Activated naive CD4-positive, alpha-beta T cell treated with anti-CD3 and anti-CD28 coated beads, Interleukin-2, amount 10 ng/mL, durations not matched to agents 7 days and 5 days (primary cell): ENCODE data around the gene ARNT2.

Experiments
- CTCF ChIA-PET: fragments of 350-600 bp; sonication (Branson Sonifier 250); formaldehyde crosslinking; loops from one replicate; lab custom pipeline; 2021; ENCODE audit warnings: antibody characterized with exemption; lab: Charles Lee
- DNase-seq: peaks from one replicate; pipeline ENCODE4 v3.0.0-alpha.2; 2020
- H3K27ac Mint-ChIP-seq: one replicate; pipeline ENCODE4 v1.8.0; 2021; ENCODE audit warnings: mild to moderate bottlenecking, moderate library complexity, mixed read lengths
- H3K27me3 Mint-ChIP-seq: one replicate; pipeline ENCODE4 v1.8.0; 2021; ENCODE audit warnings: mild to moderate bottlenecking, mixed read lengths
- H3K36me3 Mint-ChIP-seq: one replicate; pipeline ENCODE4 v1.8.0; 2021; ENCODE audit warnings: mixed read lengths
- H3K4me1 Mint-ChIP-seq: one replicate; pipeline ENCODE4 v1.8.0; 2021; ENCODE audit warnings: mixed read lengths
- H3K4me3 Mint-ChIP-seq: one replicate; pipeline ENCODE4 v1.8.0; 2021; ENCODE audit warnings: mild to moderate bottlenecking, moderate library complexity, mixed read lengths
- H3K9me3 Mint-ChIP-seq: one replicate; pipeline ENCODE4 v1.8.0; 2021; ENCODE audit warnings: mixed read lengths

Gene ARNT2

DNA sequence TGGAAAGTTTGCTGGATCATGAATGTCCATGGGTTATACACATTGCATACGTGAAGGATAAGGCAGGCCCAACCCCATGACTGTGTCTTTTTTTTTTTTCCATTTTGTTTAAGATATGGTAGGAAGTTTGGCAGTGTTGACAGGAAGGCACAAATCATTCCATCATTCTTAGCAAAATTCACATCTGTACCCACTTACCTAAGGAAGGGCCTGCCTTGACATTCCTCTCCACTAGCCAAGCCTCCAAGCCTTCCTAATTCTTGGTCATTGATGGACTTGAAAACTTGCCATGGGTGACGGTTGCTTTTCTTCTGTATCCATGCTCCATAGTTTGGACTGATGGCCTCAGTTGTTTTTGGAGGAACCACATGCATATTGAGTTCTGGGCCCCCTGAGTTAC is 54.4 kb downstream of the ARNT2 start:
- Mint-ChIP-seq H3K36me3 (no peaks in the 10 kb centered on the region), H3K9me3 (no peaks in the 10 kb centered on the region), H3K4me3 (no peak overlapping the region), H3K27me3 (peaks cover 23% of the 10 kb centered on the region), H3K27ac (no peak overlapping the region), H3K4me1 (no peaks in the 10 kb centered on the region)
- CTCF ChIA-PET = interaction anchor here (6.1 kb wide), 1 partner anchor 319 kb away, joined by 91 read pairs; the partner anchor contains the start of gene CEMIP
- DNase-seq = no peak

- no peaks in the 10 kb centered on the region for H3K9me3 Mint-ChIP-seq
- peaks cover 18% of the 10 kb centered on the region for H3K27me3 Mint-ChIP-seq
- H3K4me1 Mint-ChIP-seq = no peaks in the 10 kb centered on the region
- H3K36me3 Mint-ChIP-seq = no peaks in the 10 kb centered on the region
- no peak for DNase-seq
- CTCF ChIA-PET = interaction anchor here (1.1 to 1.2 kb wide), 2 partner anchors 317 to 320 kb away, joined by 3 to 4 read pairs; partner anchors contain the start of gene CEMIP
- no peak overlapping the region for H3K4me3 Mint-ChIP-seq
- H3K27ac Mint-ChIP-seq = no peak overlapping the region
Measured at GRCh38 chr15:80459380-80459779, 55.2 kb downstream of the ARNT2 start.

- H3K4me3 Mint-ChIP-seq = no peak overlapping the region
- H3K9me3 Mint-ChIP-seq = no peaks in the 10 kb centered on the region
- DNase-seq = no peak
- H3K27ac Mint-ChIP-seq = no peak overlapping the region
- H3K27me3 Mint-ChIP-seq = peaks cover 18% of the 10 kb centered on the region
- no peaks in the 10 kb centered on the region for H3K36me3 Mint-ChIP-seq
- no peaks in the 10 kb centered on the region for H3K4me1 Mint-ChIP-seq
- CTCF ChIA-PET = interaction anchor here (1.1 to 1.2 kb wide), 2 partner anchors 316 to 320 kb away, joined by 3 to 4 read pairs; partner anchors contain the start of gene CEMIP
Measured at GRCh38 chr15:80459818-80460217, 55.6 kb downstream of the ARNT2 start.

DNA sequence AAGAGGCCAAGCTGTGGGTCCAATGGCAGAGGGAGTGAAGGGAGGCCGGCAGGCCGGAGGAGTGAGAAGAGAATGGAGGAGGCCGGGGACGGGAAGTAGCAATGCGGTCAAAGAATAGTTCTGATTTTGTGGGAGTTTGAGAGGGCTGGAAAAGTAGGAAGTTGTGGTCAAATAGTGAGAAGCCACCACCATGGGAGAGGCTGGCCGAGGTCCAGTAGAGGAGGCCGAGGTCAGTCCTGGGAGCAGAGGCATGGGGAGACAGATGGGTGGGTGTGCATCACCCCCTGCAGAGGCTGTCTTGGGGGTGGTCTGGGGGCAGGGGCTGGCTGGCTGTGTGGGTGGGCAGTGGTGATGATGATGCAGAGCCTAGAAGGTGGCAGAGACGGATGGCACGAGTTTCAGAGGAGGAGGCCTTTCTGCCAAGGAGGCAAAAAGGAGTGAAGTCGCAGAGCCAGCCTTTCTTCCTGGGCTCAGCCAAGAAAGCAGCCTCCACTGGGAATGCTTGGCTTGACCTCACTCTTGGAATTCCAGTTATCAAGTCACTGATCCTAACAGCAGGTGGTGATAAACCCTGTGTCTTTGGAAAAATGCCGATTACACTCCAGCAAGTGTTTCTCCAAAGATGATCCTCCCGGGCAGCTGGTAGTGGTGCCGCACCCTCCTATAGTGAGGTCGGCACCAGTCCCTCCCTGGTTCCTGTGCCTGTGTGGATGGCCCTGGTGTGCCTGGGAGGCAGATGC is 57.3 kb downstream of the ARNT2 start:
- Mint-ChIP-seq H3K27me3 (peaks cover 15% of the 10 kb centered on the region), H3K9me3 (no peaks in the 10 kb centered on the region), H3K36me3 (no peaks in the 10 kb centered on the region), H3K4me3 (no peak overlapping the region), H3K4me1 (no peaks in the 10 kb centered on the region), H3K27ac (no peak overlapping the region)
- DNase-seq = no peak
- CTCF ChIA-PET = no interaction called here

- Mint-ChIP-seq H3K27ac (no peak overlapping the region), H3K36me3 (no peaks in the 10 kb centered on the region), H3K4me1 (no peaks in the 10 kb centered on the region), H3K27me3 (peaks cover 17% of the 10 kb centered on the region), H3K4me3 (no peak overlapping the region), H3K9me3 (no peaks in the 10 kb centered on the region)
- DNase-seq = no peak
- CTCF ChIA-PET = no interaction called here
Measured at GRCh38 chr15:80462111-80462510, 57.9 kb downstream of the ARNT2 start.

GRCh38 chr15:80462836-80463512 is 58.8 kb downstream of the ARNT2 start:
- Mint-ChIP-seq H3K4me3 (no peak overlapping the region), H3K27me3 (peaks cover 22% of the 10 kb centered on the region), H3K27ac (no peak overlapping the region), H3K9me3 (no peaks in the 10 kb centered on the region), H3K4me1 (no peaks in the 10 kb centered on the region), H3K36me3 (no peaks in the 10 kb centered on the region)
- DNase-seq = no peak
- CTCF ChIA-PET = no interaction called here

- H3K4me3 Mint-ChIP-seq = no peak overlapping the region
- CTCF ChIA-PET = no interaction called here
- H3K27ac Mint-ChIP-seq = no peak overlapping the region
- H3K36me3 Mint-ChIP-seq = no peaks in the 10 kb centered on the region
- H3K9me3 Mint-ChIP-seq = no peaks in the 10 kb centered on the region
- H3K4me1 Mint-ChIP-seq = no peaks in the 10 kb centered on the region
- no peak for DNase-seq
- H3K27me3 Mint-ChIP-seq = peaks cover 27% of the 10 kb centered on the region
Measured at GRCh38 chr15:80464951-80465625, 60.9 kb downstream of the ARNT2 start.

GRCh38 chr15:80465626-80466005 is 61.4 kb downstream of the ARNT2 start:
- H3K4me1 Mint-ChIP-seq = no peaks in the 10 kb centered on the region
- H3K27me3 Mint-ChIP-seq = peaks cover 26% of the 10 kb centered on the region
- H3K36me3 Mint-ChIP-seq = no peaks in the 10 kb centered on the region
- H3K9me3 Mint-ChIP-seq = no peaks in the 10 kb centered on the region
- DNase-seq = no peak
- H3K27ac Mint-ChIP-seq = no peak overlapping the region
- no peak overlapping the region for H3K4me3 Mint-ChIP-seq
- CTCF ChIA-PET = no interaction called here

DNA sequence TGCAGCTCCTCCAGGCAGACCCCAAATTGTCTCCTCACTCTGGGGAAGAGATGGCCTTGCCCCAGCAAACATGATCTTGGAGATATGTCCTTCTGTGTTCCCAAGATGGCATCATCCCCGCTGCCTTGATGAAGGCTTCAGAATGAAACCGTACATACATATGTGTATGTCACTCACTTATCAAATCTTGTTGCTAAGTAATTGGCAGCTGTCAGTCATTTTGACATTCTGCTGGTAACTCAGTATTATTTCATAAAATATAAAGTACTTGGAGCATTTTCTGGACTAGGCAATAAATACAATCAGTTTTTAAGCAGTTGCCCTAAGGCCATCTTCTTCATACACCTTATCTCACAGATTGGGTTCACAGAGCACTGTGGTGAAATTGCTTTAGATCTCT is 62.4 kb downstream of the ARNT2 start:
- H3K27me3 Mint-ChIP-seq = peaks cover 25% of the 10 kb centered on the region
- H3K4me1 Mint-ChIP-seq = no peaks in the 10 kb centered on the region

GRCh38 chr15:80467311-80467714 is 63.1 kb downstream of the ARNT2 start:
- no peak for DNase-seq
- no peak overlapping the region for H3K27ac Mint-ChIP-seq
- H3K36me3 Mint-ChIP-seq = no peaks in the 10 kb centered on the region
- no peaks in the 10 kb centered on the region for H3K4me1 Mint-ChIP-seq
- no peak overlapping the region for H3K4me3 Mint-ChIP-seq
- CTCF ChIA-PET = interaction anchor here (0.9 to 1.1 kb wide), 2 partner anchors 12 to 309 kb away, joined by 3 to 5 read pairs; no protein-coding TSS in a partner anchor
- H3K9me3 Mint-ChIP-seq = no peaks in the 10 kb centered on the region
- H3K27me3 Mint-ChIP-seq = peaks cover 27% of the 10 kb centered on the region

More for the DNA sequence above, 62.4 kb downstream of the ARNT2 start:
- Mint-ChIP-seq H3K4me3 (no peak overlapping the region), H3K27ac (no peak overlapping the region), H3K9me3 (no peaks in the 10 kb centered on the region), H3K36me3 (no peaks in the 10 kb centered on the region)
- DNase-seq = no peak
- CTCF ChIA-PET = interaction anchor here (0.9 to 1.1 kb wide), 2 partner anchors 11 to 310 kb away, joined by 3 to 5 read pairs; no protein-coding TSS in a partner anchor

DNA sequence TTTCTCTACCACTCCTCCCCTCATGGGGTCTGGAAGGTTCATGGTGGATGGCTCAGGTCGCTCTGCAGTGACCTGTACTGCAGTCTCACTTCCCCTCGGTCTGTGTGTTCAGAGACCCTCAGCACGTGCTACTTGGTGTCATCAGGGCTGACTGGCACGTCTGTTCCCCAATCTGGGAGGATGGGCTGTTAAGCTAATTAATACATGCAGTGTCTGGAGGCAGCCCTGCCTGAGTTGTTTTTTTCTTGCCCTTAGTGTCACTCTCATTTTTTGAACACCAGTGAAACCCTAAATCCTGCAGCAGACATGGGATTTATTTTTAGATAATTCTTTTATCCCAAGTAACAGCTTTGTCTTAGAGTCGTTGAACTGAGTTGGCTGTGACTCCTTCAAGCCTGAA is 64.6 kb downstream of the ARNT2 start:
- peaks cover 37% of the 10 kb centered on the region for H3K27me3 Mint-ChIP-seq
- no peaks in the 10 kb centered on the region for H3K4me1 Mint-ChIP-seq
- H3K27ac Mint-ChIP-seq = no peak overlapping the region
- H3K36me3 Mint-ChIP-seq = no peaks in the 10 kb centered on the region
- H3K9me3 Mint-ChIP-seq = no peaks in the 10 kb centered on the region
- DNase-seq = no peak
- CTCF ChIA-PET = no interaction called here
- no peak overlapping the region for H3K4me3 Mint-ChIP-seq

- Mint-ChIP-seq H3K36me3 (no peaks in the 10 kb centered on the region), H3K9me3 (peaks cover 3% of the 10 kb centered on the region), H3K4me1 (no peaks in the 10 kb centered on the region), H3K4me3 (no peak overlapping the region), H3K27ac (no peak overlapping the region), H3K27me3 (peaks cover 31% of the 10 kb centered on the region)
- CTCF ChIA-PET = no interaction called here
- no peak for DNase-seq
Measured at GRCh38 chr15:80471881-80472280, 67.7 kb downstream of the ARNT2 start.

DNA sequence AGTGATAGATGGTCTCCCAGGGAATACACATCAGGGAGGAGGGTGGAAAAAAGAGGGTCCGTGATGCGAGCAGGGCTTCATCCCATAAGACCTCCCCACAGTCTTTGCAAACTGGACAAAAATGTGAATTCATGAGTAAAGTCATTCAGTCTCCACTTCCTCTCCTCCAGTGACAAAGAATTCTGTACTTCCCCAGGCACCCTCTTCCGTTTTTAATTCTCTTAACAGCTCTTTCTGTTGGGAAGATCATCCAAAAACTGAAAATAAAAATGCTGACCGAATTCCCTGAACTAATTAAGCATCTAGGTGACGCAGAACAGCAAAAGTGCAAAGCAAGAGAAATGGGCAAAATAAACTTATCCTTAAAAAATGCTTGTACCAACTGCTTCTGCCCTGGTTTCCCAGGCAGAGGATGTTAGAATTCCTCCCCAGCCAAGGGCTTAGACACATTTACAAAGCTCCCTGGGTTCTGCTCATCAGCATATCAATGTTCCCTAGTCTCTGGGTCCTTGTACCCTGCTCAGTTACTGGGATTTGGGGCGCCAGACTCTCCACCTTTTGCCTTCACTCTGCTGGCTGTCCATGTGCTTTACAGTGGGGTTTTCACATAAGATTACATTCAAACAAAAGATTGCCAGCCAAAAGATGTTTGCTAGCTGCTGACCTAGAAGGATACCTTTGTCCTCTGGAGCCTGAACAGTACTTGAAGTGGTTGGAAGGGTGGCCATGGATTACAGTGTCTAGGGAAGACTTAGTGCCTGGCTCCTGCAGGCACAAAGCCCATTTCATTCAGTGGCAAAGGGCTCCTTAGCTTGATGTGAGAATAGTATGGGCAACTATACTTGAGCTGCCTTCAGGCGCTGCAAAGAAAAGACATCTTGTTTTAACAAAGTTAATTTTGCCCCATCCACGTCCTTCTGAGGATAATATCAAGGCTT is 69.4 kb downstream of the ARNT2 start:
- Mint-ChIP-seq H3K4me1 (no peaks in the 10 kb centered on the region), H3K27ac (no peak overlapping the region), H3K4me3 (no peak overlapping the region), H3K27me3 (peaks cover 16% of the 10 kb centered on the region), H3K36me3 (no peaks in the 10 kb centered on the region), H3K9me3 (peaks cover 3% of the 10 kb centered on the region)
- DNase-seq = no peak
- CTCF ChIA-PET = interaction anchor here (0.9 to 1.1 kb wide), 2 partner anchors 16 to 18 kb away, joined by 3 read pairs; no protein-coding TSS in a partner anchor
